GM23338 (cell line): ENCODE results near the gene ERI3. TPM values are rescaled to one million over a fixed set of nuclear protein-coding genes. Genes with fewer than 3 reads are reported as not detected.

ENCODE experiments used
- ATAC-seq: fragments of 200-7000 bp; cut with Tn5 transposase; 3 replicates; pipeline ENCODE4 v1.9.1; 2020
- DNase-seq: peaks from one replicate; pipeline ENCODE4 v3.0.0-alpha.2; 2015; ENCODE audit warnings: low spot score
- H2AFZ ChIP-seq: fragments of 200-600 bp; sonication (generic); 2 replicates; pipeline ENCODE4 v1.8.0; 2016; ENCODE audit warnings: antibody characterized with exemption, mild to moderate bottlenecking, moderate library complexity
- H3F3A ChIP-seq: fragments of 200-600 bp; sonication (generic); replicated peaks from 2 replicates; pipeline ENCODE4 v1.8.0; 2017; ENCODE audit warnings: antibody characterized with exemption, mixed run types, low read depth
- H3K27ac ChIP-seq: fragments of 200-600 bp; sonication (generic); 2 replicates; pipeline ENCODE4 v1.6.1; 2016; ENCODE audit warnings: low read depth
- H3K27me3 ChIP-seq: fragments of 200-600 bp; sonication (generic); 2 replicates; pipeline ENCODE4 v1.8.0; 2016; ENCODE audit warnings: mild to moderate bottlenecking, mixed run types, moderate library complexity; ENCODE audit not compliant: insufficient read depth
- H3K36me3 ChIP-seq: fragments of 200-600 bp; sonication (generic); 2 replicates; pipeline ENCODE4 v1.8.0; 2016; ENCODE audit warnings: mild to moderate bottlenecking; ENCODE audit not compliant: insufficient read depth
- H3K4me1 ChIP-seq: fragments of 200-600 bp; sonication (generic); 2 replicates; pipeline ENCODE4 v1.8.0; 2016; ENCODE audit warnings: mild to moderate bottlenecking, moderate library complexity; ENCODE audit not compliant: insufficient read depth
- H3K4me2 ChIP-seq: fragments of 200-600 bp; sonication (generic); 2 replicates; pipeline ENCODE4 v1.7.1; 2017; ENCODE audit warnings: mixed run types
- H3K4me3 ChIP-seq: fragments of 200-600 bp; sonication (generic); 2 replicates; pipeline ENCODE4 v1.6.1; 2016; ENCODE audit warnings: mixed run types
- H3K79me2 ChIP-seq: fragments of 200-600 bp; sonication (generic); replicated peaks from 2 replicates; pipeline ENCODE4 v1.8.0; 2017; ENCODE audit warnings: mild to moderate bottlenecking; ENCODE audit not compliant: insufficient read depth
- H3K9me2 ChIP-seq: fragments of 200-600 bp; sonication (generic); 2 replicates; pipeline ENCODE4 v1.8.0; 2017; ENCODE audit not compliant: insufficient read depth
- H4K20me1 ChIP-seq: fragments of 200-600 bp; sonication (generic); replicated peaks from 2 replicates; pipeline ENCODE4 v1.8.0; 2017; ENCODE audit warnings: mild to moderate bottlenecking; ENCODE audit not compliant: insufficient read depth
- H3K27ac Mint-ChIP-seq: 2 replicates; pipeline ENCODE4 v1.8.0; 2020; ENCODE audit warnings: inconsistent platforms, mild to moderate bottlenecking, moderate library complexity, mixed read lengths
- H3K27me3 Mint-ChIP-seq: 3 replicates; pipeline ENCODE4 v1.8.0; 2022; ENCODE audit warnings: low read depth, mild to moderate bottlenecking, moderate library complexity, mixed read lengths, inconsistent platforms; ENCODE audit not compliant: insufficient read depth, poor library complexity
- H3K36me3 Mint-ChIP-seq: 3 replicates; pipeline ENCODE4 v1.8.0; 2021; ENCODE audit warnings: low read depth, mild to moderate bottlenecking, inconsistent platforms, moderate library complexity, mixed read lengths
- H3K4me1 Mint-ChIP-seq: 3 replicates; pipeline ENCODE4 v1.8.0; 2020; ENCODE audit warnings: mild to moderate bottlenecking, inconsistent platforms, mixed read lengths
- H3K4me3 Mint-ChIP-seq: 3 replicates; pipeline ENCODE4 v1.8.0; 2021; ENCODE audit warnings: moderate library complexity, mild to moderate bottlenecking, inconsistent platforms, mixed read lengths
- H3K9me3 Mint-ChIP-seq: 3 replicates; pipeline ENCODE4 v1.8.0; 2020; ENCODE audit warnings: moderate library complexity, mild to moderate bottlenecking, inconsistent platforms, mixed read lengths
- JUNB ChIP-seq: IDR thresholded peaks from one replicate; pipeline ENCODE4 v1.6.1; 2016; ENCODE audit warnings: antibody characterized with exemption; ENCODE audit not compliant: unreplicated experiment
- NANOG ChIP-seq: IDR thresholded peaks from 2 replicates; pipeline ENCODE4 v1.6.1; 2016; ENCODE audit warnings: antibody characterized with exemption, borderline replicate concordance
- POLR2AphosphoS5 ChIP-seq: IDR thresholded peaks from 2 replicates; pipeline ENCODE4 v1.6.1; 2016; ENCODE audit warnings: antibody characterized with exemption, low read depth
- ZNF114 ChIP-seq: fragments of 250-450 bp; sonication (Bioruptor Pico); IDR thresholded peaks from 2 replicates; pipeline ENCODE4 v1.5.0; 2020; ENCODE audit warnings: mild to moderate bottlenecking, moderate library complexity
- ZNF331 ChIP-seq: fragments of 250-450 bp; sonication (Bioruptor Pico); IDR thresholded peaks from 2 replicates; pipeline ENCODE4 v1.5.0; 2020; ENCODE audit warnings: low read depth, mild to moderate bottlenecking, moderate library complexity
- polyA plus RNA-seq: library from polyadenylated mRNA; unstranded; fragments of >200 nt; fragmentation: Nextera tagmentation; extraction: Ambion mirVana; gene quantifications from 2 replicates; pipeline ENCODE4 v1.2.1, GENCODE V29; 2016
- total RNA-seq: library from RNA; depleted of rRNA; stranded (reverse); fragments of >200 nt; shearing (Covaris generic); gene quantifications from 2 replicates; pipeline ENCODE4 v1.2.3, GENCODE V29; 2014
- TF ChIP-seq, protein P1 (sequence below): IDR thresholded peaks from one replicate; pipeline ENCODE4 v1.6.1; 2018; ENCODE audit warnings: antibody characterized with exemption; ENCODE audit not compliant: unreplicated experiment
- TF ChIP-seq, protein P2 (sequence below): fragments of 250-450 bp; sonication (Bioruptor Pico); IDR thresholded peaks from 2 replicates; pipeline ENCODE4 v1.5.0; 2020; ENCODE audit warnings: mild to moderate bottlenecking, moderate library complexity
- TF ChIP-seq, protein P3 (sequence below), 2 experiments: fragments of 200-600 bp in 1 of 2; sonication (generic) in 1 of 2; conservative IDR thresholded peaks; 2 replicates each; pipeline versions ENCODE4 v1.5.1 to v1.6.1; 2016 to 2017; ENCODE audit warnings: antibody characterized with exemption in 2 of 2, low read depth in 2 of 2, mild to moderate bottlenecking in 2 of 2, moderate library complexity in 1 of 2

ERI3 gene
- total and polyA plus RNA-seq, 2 experiments from 2014 or later, result 63.0 to 70.1 TPM

DNA sequence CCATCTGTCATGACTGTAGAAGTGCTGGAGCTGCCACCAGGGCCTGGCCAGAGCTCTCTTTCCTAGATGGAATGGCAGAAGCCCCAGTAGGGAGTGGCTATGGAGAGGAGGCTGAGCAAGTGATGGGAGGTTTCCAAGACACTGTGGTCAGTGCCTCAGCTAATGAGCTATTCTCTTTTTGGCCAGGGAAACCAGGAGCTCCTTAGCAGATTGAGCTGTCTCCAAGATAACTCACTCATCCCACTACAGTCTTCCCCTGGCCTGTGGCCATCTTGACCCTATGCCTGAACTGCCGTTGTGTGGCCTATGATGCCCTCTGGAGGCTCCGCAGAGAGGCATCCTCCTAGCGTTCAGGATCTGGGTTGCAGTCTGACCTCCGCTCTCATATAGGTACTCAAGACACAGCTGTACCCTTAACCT is 60.5 kb downstream of the ERI3 start:
- DNase-seq, result peak; percentile 79

DNA sequence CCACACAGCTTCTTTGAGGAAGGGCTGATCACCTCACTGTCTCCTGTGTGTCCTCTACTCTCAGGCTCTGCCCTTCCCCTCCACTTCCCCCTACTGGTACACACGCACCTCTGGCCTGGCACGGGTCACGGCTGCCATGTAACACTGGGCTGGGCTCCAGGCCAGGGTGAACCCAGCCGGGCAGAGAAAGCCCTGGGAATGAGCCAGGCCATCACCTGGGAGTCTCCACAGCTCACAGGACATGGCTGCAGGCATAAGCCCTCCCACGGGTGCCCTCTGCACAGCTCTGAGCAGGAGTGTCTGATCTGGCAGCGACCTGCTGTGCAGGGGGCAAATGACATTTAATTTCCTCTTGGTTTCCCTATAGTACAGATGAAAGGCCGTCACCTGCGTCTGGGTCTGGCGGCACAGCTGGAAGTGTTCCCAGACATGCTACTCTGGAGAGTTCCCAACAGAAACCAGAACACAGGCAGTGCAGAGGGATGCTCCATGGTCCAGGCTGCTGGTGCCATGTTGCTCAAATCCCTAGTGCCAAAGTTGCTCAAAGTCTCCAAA is 61.2 kb downstream of the ERI3 start:
- H3K4me3 Mint-ChIP-seq, result no peak overlapping the region
- no peaks in the 10 kb centered on the region for H3K9me3 Mint-ChIP-seq
- H3K4me2 ChIP-seq, result no peak overlapping the region
- H3K4me1 ChIP-seq, result no peaks in the 10 kb centered on the region
- H3K36me3 Mint-ChIP-seq, result peaks cover 21% of the 10 kb centered on the region
- H3F3A ChIP-seq, result no peaks in the 10 kb centered on the region
- H3K4me1 Mint-ChIP-seq, result peaks cover 7% of the 10 kb centered on the region
- no peak overlapping the region for H3K4me3 ChIP-seq
- H3K27ac ChIP-seq, result no peak overlapping the region
- no peaks in the 10 kb centered on the region; the same call in none of the 2 replicates for H4K20me1 ChIP-seq
- ATAC-seq, result no peak
- H3K27ac Mint-ChIP-seq, result no peak overlapping the region
- H3K9me2 ChIP-seq, result no peaks in the 10 kb centered on the region
- no peak overlapping the region for H2AFZ ChIP-seq
- H3K36me3 ChIP-seq, result no peaks in the 10 kb centered on the region
- H3K79me2 ChIP-seq, result no peaks in the 10 kb centered on the region
- H3K27me3 ChIP-seq, result no peaks in the 10 kb centered on the region
- peaks cover 4% of the 10 kb centered on the region for H3K27me3 Mint-ChIP-seq
- TF ChIP-seq POLR2AphosphoS5 (no peak), ZNF114 (CRISPR knock-in tag) (no peak), ZNF331 (CRISPR knock-in tag) (no peak), JUNB (no peak), NANOG (no peak)
- TF ChIP-seq, protein P1, sequence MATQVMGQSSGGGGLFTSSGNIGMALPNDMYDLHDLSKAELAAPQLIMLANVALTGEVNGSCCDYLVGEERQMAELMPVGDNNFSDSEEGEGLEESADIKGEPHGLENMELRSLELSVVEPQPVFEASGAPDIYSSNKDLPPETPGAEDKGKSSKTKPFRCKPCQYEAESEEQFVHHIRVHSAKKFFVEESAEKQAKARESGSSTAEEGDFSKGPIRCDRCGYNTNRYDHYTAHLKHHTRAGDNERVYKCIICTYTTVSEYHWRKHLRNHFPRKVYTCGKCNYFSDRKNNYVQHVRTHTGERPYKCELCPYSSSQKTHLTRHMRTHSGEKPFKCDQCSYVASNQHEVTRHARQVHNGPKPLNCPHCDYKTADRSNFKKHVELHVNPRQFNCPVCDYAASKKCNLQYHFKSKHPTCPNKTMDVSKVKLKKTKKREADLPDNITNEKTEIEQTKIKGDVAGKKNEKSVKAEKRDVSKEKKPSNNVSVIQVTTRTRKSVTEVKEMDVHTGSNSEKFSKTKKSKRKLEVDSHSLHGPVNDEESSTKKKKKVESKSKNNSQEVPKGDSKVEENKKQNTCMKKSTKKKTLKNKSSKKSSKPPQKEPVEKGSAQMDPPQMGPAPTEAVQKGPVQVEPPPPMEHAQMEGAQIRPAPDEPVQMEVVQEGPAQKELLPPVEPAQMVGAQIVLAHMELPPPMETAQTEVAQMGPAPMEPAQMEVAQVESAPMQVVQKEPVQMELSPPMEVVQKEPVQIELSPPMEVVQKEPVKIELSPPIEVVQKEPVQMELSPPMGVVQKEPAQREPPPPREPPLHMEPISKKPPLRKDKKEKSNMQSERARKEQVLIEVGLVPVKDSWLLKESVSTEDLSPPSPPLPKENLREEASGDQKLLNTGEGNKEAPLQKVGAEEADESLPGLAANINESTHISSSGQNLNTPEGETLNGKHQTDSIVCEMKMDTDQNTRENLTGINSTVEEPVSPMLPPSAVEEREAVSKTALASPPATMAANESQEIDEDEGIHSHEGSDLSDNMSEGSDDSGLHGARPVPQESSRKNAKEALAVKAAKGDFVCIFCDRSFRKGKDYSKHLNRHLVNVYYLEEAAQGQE, result no peak
- TF ChIP-seq, protein P2, sequence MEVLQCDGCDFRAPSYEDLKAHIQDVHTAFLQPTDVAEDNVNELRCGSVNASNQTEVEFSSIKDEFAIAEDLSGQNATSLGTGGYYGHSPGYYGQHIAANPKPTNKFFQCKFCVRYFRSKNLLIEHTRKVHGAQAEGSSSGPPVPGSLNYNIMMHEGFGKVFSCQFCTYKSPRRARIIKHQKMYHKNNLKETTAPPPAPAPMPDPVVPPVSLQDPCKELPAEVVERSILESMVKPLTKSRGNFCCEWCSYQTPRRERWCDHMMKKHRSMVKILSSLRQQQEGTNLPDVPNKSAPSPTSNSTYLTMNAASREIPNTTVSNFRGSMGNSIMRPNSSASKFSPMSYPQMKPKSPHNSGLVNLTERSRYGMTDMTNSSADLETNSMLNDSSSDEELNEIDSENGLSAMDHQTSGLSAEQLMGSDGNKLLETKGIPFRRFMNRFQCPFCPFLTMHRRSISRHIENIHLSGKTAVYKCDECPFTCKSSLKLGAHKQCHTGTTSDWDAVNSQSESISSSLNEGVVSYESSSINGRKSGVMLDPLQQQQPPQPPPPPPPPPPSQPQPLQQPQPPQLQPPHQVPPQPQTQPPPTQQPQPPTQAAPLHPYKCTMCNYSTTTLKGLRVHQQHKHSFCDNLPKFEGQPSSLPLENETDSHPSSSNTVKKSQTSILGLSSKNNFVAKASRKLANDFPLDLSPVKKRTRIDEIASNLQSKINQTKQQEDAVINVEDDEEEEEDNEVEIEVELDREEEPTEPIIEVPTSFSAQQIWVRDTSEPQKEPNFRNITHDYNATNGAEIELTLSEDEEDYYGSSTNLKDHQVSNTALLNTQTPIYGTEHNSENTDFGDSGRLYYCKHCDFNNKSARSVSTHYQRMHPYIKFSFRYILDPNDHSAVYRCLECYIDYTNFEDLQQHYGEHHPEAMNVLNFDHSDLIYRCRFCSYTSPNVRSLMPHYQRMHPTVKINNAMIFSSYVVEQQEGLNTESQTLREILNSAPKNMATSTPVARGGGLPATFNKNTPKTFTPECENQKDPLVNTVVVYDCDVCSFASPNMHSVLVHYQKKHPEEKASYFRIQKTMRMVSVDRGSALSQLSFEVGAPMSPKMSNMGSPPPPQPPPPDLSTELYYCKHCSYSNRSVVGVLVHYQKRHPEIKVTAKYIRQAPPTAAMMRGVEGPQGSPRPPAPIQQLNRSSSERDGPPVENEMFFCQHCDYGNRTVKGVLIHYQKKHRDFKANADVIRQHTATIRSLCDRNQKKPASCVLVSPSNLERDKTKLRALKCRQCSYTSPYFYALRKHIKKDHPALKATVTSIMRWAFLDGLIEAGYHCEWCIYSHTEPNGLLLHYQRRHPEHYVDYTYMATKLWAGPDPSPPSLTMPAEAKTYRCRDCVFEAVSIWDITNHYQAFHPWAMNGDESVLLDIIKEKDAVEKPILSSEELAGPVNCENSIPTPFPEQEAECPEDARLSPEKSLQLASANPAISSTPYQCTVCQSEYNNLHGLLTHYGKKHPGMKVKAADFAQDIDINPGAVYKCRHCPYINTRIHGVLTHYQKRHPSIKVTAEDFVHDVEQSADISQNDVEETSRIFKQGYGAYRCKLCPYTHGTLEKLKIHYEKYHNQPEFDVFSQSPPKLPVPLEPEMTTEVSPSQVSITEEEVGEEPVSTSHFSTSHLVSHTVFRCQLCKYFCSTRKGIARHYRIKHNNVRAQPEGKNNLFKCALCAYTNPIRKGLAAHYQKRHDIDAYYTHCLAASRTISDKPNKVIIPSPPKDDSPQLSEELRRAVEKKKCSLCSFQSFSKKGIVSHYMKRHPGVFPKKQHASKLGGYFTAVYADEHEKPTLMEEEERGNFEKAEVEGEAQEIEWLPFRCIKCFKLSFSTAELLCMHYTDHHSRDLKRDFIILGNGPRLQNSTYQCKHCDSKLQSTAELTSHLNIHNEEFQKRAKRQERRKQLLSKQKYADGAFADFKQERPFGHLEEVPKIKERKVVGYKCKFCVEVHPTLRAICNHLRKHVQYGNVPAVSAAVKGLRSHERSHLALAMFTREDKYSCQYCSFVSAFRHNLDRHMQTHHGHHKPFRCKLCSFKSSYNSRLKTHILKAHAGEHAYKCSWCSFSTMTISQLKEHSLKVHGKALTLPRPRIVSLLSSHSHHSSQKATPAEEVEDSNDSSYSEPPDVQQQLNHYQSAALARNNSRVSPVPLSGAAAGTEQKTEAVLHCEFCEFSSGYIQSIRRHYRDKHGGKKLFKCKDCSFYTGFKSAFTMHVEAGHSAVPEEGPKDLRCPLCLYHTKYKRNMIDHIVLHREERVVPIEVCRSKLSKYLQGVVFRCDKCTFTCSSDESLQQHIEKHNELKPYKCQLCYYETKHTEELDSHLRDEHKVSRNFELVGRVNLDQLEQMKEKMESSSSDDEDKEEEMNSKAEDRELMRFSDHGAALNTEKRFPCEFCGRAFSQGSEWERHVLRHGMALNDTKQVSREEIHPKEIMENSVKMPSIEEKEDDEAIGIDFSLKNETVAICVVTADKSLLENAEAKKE (CRISPR knock-in tag), result no peak
- DNase-seq, result no peak

More for the DNA sequence above, 60.5 kb downstream of the ERI3 start:
- no peaks in the 10 kb centered on the region for H3F3A ChIP-seq
- no peaks in the 10 kb centered on the region for H3K79me2 ChIP-seq
- Mint-ChIP-seq H3K4me3 (no peak overlapping the region), H3K27ac (no peak overlapping the region; the same call in 1 of the 2 replicates), H3K4me1 (peaks cover 6% of the 10 kb centered on the region), H3K27me3 (peaks cover 4% of the 10 kb centered on the region), H3K9me3 (no peaks in the 10 kb centered on the region), H3K36me3 (peaks cover 21% of the 10 kb centered on the region)
- no peak overlapping the region for H3K27ac ChIP-seq
- no peaks in the 10 kb centered on the region for H3K36me3 ChIP-seq
- TF ChIP-seq, protein P3, sequence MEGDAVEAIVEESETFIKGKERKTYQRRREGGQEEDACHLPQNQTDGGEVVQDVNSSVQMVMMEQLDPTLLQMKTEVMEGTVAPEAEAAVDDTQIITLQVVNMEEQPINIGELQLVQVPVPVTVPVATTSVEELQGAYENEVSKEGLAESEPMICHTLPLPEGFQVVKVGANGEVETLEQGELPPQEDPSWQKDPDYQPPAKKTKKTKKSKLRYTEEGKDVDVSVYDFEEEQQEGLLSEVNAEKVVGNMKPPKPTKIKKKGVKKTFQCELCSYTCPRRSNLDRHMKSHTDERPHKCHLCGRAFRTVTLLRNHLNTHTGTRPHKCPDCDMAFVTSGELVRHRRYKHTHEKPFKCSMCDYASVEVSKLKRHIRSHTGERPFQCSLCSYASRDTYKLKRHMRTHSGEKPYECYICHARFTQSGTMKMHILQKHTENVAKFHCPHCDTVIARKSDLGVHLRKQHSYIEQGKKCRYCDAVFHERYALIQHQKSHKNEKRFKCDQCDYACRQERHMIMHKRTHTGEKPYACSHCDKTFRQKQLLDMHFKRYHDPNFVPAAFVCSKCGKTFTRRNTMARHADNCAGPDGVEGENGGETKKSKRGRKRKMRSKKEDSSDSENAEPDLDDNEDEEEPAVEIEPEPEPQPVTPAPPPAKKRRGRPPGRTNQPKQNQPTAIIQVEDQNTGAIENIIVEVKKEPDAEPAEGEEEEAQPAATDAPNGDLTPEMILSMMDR (conservative IDR thresholded peaks at IDR 0.05; ENCODE audit: low read depth in 2 of 2), result peak; percentile 62 to 90
- TF ChIP-seq NANOG (no peak), ZNF114 (CRISPR knock-in tag) (no peak)
- no peaks in the 10 kb centered on the region; the same call in none of the 2 replicates for H4K20me1 ChIP-seq
- ATAC-seq, result peak; percentile 99
- no peak overlapping the region for H3K4me2 ChIP-seq
- no peaks in the 10 kb centered on the region for H3K27me3 ChIP-seq
- no peaks in the 10 kb centered on the region for H3K9me2 ChIP-seq
- H2AFZ ChIP-seq, result no peak overlapping the region
- no peaks in the 10 kb centered on the region for H3K4me1 ChIP-seq
- no peak overlapping the region for H3K4me3 ChIP-seq
